Activated naive CD8-positive, alpha-beta T cell treated with anti-CD3 and anti-CD28 coated beads, Interleukin-2, amount 50 U/mL, for 24 hours (primary cell): Measurements from ENCODE around the gene ZNF160.
"Not testable (repeated sequence)": the region's sequence is repeated elsewhere in the genome, so short reads cannot be mapped to it uniquely, and the experiment has no call there.

ENCODE experiments used
- ATAC-seq: fragments of 150-1000 bp; cut with Tn5 transposase; one replicate; pipeline ENCODE4 v1.10.0; 2021
- DNase-seq: peaks from one replicate; pipeline ENCODE4 v3.0.0; 2021
- H3K27ac Mint-ChIP-seq: one replicate; pipeline ENCODE4 v1.8.0; 2021; ENCODE audit warnings: mild to moderate bottlenecking, mixed read lengths
- H3K27me3 Mint-ChIP-seq: one replicate; pipeline ENCODE4 v1.8.0; 2021; ENCODE audit warnings: mixed read lengths
- H3K36me3 Mint-ChIP-seq: one replicate; pipeline ENCODE4 v1.8.0; 2021; ENCODE audit warnings: low read depth, mixed read lengths
- H3K4me1 Mint-ChIP-seq: one replicate; pipeline ENCODE4 v1.8.0; 2021; ENCODE audit warnings: mixed read lengths
- H3K4me3 Mint-ChIP-seq: one replicate; pipeline ENCODE4 v1.8.0; 2021; ENCODE audit warnings: mild to moderate bottlenecking, moderate library complexity, mixed read lengths
- H3K9me3 Mint-ChIP-seq: one replicate; pipeline ENCODE4 v1.8.0; 2021; ENCODE audit warnings: mixed read lengths

Gene ZNF160

DNA sequence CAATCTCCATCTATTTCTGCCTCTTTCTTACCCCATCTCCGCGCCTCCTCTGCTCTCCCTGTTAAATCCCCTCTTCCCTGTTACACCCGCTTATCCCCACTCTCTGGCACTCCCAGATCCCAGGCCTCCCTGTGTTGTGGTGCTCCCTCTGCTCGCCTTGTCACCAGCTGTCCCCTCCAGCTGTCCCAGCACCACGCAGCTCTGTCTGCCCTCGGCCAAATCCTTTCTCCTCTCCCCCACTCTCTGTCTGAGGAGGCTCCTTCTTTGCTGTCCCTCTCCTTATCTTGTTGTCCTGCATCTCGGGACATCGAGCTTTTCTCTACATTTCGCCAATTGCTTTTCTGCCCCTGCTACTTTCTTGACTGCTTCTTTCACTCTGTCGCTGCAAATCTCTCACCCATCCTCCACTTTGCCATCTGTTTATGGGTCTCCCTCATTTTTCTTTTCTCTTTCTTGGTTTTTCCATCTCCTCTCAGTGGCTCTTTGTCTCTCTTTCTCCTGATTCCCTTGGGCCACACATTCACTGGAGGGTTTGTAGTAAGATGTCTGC lies 941 bp downstream of the ZNF160 start:
- ATAC-seq, result no peak
- Mint-ChIP-seq H3K36me3 (peaks cover 43% of the 10 kb centered on the region), H3K4me3 (peak overlapping the region; percentile 90)

DNA sequence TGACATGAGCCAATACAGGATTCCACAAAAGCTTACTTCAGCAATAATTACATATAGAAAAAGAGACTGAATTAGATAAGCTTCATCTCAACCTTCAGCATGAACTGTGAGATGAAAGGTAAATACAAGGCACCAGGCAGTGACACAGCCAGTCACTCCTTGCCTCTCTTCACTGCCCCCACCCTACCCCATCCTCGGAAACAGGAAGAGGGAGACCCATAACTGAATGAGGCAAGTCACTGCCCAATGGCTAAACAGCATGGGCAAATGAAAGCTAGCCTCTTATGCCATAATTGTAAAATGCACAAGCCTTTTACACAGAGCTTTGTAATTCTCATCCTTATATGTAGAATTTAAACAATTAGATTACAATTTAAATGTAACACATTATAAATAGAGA lies 1.7 kb downstream of the ZNF160 start:
- no peak for ATAC-seq
- Mint-ChIP-seq H3K4me3 (peak overlapping the region; percentile 90), H3K9me3 (peaks cover 10% of the 10 kb centered on the region), H3K27ac (peak overlapping the region; percentile 90), H3K36me3 (peaks cover 47% of the 10 kb centered on the region), H3K27me3 (no peaks in the 10 kb centered on the region), H3K4me1 (peaks cover 24% of the 10 kb centered on the region)
- peak; percentile 14 for DNase-seq

More for the DNA sequence above, 941 bp downstream of the ZNF160 start:
- no peak for DNase-seq
- H3K9me3 Mint-ChIP-seq, result peaks cover 15% of the 10 kb centered on the region
- H3K27ac Mint-ChIP-seq, result peak overlapping the region; percentile 90
- no peaks in the 10 kb centered on the region for H3K27me3 Mint-ChIP-seq
- H3K4me1 Mint-ChIP-seq, result peaks cover 24% of the 10 kb centered on the region

DNA sequence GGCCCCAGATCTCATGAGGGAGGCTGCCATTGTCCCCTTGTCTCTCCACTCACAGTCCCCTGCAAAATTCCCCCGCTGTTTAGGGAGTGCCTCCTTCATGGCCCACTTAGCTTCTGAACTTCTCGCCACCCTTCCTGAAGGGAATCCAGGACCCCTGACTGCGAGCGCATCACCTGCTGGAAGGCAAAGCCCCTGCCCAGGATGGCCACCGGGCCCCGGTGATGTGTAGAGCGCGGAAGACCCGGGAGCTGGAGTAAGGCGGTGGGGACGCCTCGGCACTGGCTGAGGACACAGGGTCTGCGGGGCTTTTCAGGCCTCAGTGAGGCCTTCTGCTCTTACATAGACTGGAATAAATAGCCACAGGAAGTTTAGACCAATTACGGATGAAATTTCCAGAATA lies 4.7 kb downstream of the ZNF160 start:
- H3K27me3 Mint-ChIP-seq, H3K4me3 Mint-ChIP-seq, H3K27ac Mint-ChIP-seq, ATAC-seq, DNase-seq: not testable (repeated sequence)
- H3K9me3 Mint-ChIP-seq, result peaks cover 13% of the 10 kb centered on the region
- H3K36me3 Mint-ChIP-seq, result peaks cover 69% of the 10 kb centered on the region
- H3K4me1 Mint-ChIP-seq, result peaks cover 24% of the 10 kb centered on the region

DNA sequence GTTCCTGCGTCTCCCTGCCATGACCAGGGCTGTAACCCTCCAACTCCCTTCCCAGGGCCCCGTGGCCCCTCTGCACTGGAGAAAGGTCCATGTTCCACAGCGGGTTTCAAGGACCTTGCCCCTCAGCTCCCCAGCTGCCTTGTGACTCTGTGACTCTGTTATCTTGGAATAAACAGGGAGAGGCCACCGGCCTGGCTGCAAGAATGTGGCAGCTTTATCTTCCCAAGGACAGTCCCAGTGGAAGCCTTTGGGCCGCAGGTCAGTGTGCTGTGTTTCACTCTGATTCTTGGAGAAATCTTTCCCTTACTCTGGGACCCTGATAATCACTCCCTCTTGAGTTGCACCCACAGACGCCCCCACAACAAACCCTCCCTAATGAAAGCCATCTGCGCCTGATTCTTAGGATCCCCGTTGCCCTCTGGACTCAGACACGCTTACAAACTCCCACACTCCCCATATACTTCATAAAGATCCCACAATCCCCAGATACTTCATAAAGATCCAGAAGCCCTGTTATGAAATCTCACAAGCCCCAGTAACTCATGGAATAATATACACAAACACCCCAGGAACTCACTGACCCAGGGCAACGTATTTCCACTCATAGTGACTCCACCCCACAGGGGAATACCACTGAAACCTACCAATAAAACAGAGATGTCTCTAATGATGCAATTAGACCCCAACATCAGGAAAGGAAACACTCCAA lies 6.1 kb downstream of the ZNF160 start:
- Mint-ChIP-seq H3K9me3 (peaks cover 17% of the 10 kb centered on the region), H3K4me1 (peaks cover 19% of the 10 kb centered on the region), H3K36me3 (peaks cover 78% of the 10 kb centered on the region)
- not testable (repeated sequence) for H3K27ac Mint-ChIP-seq, H3K4me3 Mint-ChIP-seq, ATAC-seq, H3K27me3 Mint-ChIP-seq, DNase-seq

DNA sequence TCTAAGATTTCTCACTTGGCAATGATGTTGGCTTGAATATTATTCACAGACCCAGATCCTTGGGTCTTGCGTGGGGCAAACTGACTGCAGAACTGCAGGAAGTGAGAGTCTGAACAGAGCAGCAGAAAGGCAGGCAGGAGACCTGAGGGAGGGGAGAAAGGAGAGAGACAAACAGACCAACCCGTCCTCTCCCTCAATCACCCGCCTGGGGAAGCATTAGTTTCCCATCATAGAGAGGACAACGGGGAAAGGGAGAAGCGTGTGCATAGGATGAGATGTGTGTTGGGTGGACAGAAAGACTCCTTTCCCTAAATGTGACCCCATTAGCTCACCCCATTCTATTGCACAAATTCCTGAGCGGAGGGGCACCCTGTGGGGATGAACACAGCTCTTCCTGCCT lies 6.6 kb downstream of the ZNF160 start:
- Mint-ChIP-seq H3K36me3 (peaks cover 77% of the 10 kb centered on the region), H3K9me3 (peaks cover 17% of the 10 kb centered on the region), H3K4me1 (peaks cover 13% of the 10 kb centered on the region)
- H3K27ac Mint-ChIP-seq, H3K27me3 Mint-ChIP-seq, H3K4me3 Mint-ChIP-seq, DNase-seq, ATAC-seq: not testable (repeated sequence)

DNA sequence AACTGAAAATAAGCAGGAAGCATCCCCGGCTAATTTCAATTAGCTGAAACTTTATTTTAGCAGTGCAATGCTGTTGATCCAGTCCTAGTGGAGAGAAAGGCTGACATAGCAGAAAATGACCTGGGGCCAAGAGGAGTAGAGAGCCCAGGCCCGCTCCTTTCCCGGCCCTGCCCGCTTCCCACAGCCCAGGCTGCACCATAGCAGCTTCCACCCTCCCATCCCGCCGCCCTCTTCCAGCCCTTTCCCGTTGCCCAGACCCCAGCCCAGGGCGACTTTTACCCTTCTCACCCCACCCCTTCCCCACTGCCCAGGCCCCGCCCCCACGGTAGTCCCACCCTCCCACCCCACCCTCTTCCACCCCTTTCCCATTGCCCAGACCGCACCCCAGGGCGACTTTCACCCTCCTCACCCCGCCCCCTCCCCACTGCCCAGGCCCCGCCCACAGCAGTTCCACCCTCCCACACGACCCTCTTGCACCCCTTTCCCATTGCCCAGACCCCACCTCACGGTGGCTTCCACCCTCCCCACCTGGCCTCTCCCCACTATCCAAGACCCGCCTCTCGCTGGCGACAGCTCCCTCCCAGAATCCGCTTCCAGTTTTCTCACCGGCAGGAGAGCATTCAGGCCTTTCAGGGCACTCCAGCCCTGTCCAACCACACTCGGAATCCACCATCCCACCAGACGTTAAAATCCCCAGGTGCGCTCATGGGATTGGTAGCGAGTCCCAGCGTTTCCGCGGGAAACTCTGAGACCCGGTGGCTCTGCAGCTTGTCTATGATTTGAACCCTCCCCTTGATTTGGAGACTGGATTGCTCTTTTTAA lies 8.3 kb downstream of the ZNF160 start:
- DNase-seq (no peak), ATAC-seq (no peak)
- Mint-ChIP-seq H3K36me3 (peaks cover 85% of the 10 kb centered on the region), H3K9me3 (peaks cover 21% of the 10 kb centered on the region), H3K4me1 (peaks cover 9% of the 10 kb centered on the region), H3K27ac (no peak overlapping the region), H3K4me3 (no peak overlapping the region), H3K27me3 (no peaks in the 10 kb centered on the region)

DNA sequence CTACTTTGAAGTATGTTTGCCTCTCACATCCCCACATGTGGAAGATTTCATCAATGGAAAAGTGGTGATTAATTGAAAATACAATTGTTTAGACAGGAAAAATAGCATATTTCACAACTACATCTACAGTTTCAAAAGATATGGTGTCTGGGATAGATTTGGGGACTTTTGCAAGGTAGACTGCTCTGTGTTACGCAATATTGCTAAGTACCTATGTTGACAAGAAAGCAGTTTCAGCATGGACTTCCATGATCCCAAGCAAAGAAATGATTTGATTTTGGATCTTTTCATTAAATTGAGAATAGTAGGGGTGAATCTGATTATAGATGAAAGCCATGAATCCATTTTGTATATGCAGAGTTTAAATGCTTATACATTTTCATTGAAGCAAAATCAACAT lies 10.5 kb downstream of the ZNF160 start:
- DNase-seq, result no peak
- ATAC-seq, result no peak
- no peaks in the 10 kb centered on the region for H3K27me3 Mint-ChIP-seq
- H3K4me3 Mint-ChIP-seq, result no peak overlapping the region
- H3K9me3 Mint-ChIP-seq, result peaks cover 24% of the 10 kb centered on the region
- no peak overlapping the region for H3K27ac Mint-ChIP-seq
- H3K36me3 Mint-ChIP-seq, result peaks cover 84% of the 10 kb centered on the region
- peaks cover 1% of the 10 kb centered on the region for H3K4me1 Mint-ChIP-seq

DNA sequence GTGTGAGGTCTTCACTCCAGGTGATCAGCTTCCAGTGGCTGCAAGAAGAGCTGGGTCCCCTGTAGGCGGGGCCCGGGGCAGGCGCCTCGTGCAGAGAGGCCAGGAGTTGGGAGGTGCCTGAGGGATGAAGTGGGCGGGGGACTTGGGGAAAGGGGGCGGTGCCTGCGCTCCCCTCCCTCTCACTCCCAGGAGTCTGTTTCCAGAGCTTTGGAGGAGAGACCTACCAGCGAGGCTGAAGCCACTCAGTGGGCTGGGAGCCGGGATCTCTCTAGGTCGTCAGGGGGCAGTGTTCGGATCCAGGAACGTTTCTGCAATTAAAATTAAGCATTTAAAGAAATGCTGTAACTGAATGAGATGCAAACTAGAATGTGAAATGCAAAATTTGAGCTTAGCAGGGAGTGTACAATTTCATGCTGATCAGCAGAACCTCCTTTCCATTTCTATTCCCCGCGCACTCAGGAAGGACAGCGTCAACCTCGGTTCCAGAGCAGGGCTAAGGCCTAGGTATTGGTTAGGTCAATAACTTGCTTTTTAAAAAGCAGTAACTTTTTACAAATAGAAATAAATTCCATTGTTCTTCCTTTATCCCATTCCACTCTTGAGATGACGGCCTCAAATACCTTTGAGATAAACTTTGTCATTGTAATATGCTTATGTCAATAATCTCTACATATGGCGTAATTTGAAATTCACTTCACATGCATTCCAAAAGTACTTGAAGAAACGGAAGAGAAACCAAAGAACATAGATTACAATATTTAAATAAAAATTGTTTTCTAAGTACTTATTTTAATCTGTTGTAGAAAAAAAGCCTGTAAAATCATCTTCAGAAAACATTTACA lies 11.6 kb downstream of the ZNF160 start:
- Mint-ChIP-seq H3K9me3 (peaks cover 29% of the 10 kb centered on the region), H3K27me3 (no peaks in the 10 kb centered on the region), H3K27ac (no peak overlapping the region), H3K36me3 (peaks cover 87% of the 10 kb centered on the region), H3K4me3 (no peak overlapping the region), H3K4me1 (peaks cover 1% of the 10 kb centered on the region)
- DNase-seq, result no peak
- no peak for ATAC-seq

DNA sequence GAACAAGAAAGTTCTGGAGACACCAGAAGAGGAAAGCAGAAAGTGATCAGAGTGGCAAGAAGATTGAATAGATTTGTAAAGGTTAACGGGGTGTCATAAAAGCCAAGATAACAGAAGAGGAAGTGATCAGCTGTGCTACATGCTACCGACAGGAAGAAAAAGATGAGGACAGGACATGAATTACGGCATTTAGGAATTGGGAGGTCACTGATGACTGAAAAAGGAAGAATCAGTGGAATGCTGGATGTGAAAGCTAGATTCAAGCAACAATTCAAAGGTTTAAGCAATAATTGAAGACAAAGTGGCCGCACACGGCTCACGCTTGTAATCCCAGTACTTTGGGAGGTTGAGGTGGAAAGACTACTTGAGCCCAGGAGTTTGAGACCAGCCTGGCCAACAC lies 15.1 kb downstream of the ZNF160 start:
- Mint-ChIP-seq H3K9me3 (peaks cover 45% of the 10 kb centered on the region), H3K36me3 (peaks cover 94% of the 10 kb centered on the region), H3K4me3 (no peak overlapping the region), H3K4me1 (peaks cover 1% of the 10 kb centered on the region), H3K27ac (no peak overlapping the region), H3K27me3 (no peaks in the 10 kb centered on the region)
- no peak for DNase-seq
- no peak for ATAC-seq

DNA sequence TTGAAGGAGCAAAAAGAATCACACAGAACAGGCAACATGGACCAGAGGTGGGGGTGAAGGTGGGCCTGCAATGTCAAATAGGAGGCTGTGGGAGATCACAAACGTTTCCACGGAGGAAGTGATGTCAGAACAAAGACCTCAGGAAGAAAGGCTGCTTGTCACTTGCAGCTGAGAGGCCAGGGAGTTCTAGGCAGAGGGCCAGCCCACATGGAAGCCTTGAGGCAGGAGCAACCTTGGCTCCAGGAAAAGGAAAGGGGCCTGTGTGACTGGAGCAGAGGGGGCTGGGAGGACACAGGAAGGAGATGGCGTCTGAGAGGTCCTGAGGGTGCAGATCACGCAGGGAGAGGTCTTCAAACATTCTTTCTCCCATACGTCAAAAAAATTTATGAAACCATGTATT lies 16.3 kb downstream of the ZNF160 start:
- no peak for DNase-seq
- H3K27me3 Mint-ChIP-seq, result no peaks in the 10 kb centered on the region
- H3K4me3 Mint-ChIP-seq, result no peak overlapping the region
- no peak overlapping the region for H3K27ac Mint-ChIP-seq
- peaks cover 1% of the 10 kb centered on the region for H3K4me1 Mint-ChIP-seq
- peaks cover 47% of the 10 kb centered on the region for H3K9me3 Mint-ChIP-seq
- no peak for ATAC-seq
- H3K36me3 Mint-ChIP-seq, result peaks cover 96% of the 10 kb centered on the region

DNA sequence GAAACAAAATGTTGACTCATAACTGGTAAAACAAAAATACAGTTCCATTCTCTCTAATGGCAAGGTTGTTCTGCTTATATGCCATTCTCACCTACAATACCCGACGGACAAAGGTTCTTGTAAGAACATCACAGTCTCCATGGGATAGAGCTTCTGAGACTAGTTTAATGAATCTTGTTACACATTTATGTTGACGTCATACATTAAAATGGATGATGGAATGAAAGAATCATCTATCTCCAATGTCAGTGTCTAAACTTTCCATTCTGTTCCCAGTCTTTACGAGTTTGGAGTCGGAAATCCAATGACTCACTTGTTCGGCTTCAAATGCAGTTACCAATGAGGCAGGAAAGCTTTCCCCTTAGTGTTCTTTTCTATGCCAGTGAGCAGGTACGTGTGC lies 17.7 kb downstream of the ZNF160 start:
- H3K27me3 Mint-ChIP-seq, result no peaks in the 10 kb centered on the region
- no peak overlapping the region for H3K4me3 Mint-ChIP-seq

DNA sequence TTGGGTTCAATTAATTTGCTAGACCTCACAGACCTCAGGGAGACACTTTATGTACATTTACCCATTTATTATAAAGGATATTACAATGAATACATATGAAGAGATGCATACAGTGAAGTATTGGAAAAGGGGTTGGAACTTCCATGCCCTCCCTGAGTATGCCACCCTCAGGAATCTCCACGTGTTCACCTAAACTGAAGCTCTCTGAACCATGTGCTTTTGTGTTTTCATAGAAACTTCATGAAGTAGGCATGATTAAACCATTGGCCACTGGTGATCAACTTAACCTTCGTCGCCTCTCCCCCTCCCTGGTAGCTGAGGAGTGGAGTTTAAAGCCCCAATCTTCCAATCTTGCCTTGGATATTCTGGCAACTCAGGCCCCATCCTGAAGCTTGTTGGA lies 20.3 kb downstream of the ZNF160 start:
- no peak overlapping the region for H3K27ac Mint-ChIP-seq
- H3K36me3 Mint-ChIP-seq, result peaks cover 97% of the 10 kb centered on the region
- H3K27me3 Mint-ChIP-seq, result no peaks in the 10 kb centered on the region
- DNase-seq, result no peak
- peaks cover 63% of the 10 kb centered on the region for H3K9me3 Mint-ChIP-seq
- H3K4me1 Mint-ChIP-seq, result peaks cover under 1% of the 10 kb centered on the region
- no peak for ATAC-seq
- no peak overlapping the region for H3K4me3 Mint-ChIP-seq

More for the DNA sequence above, 17.7 kb downstream of the ZNF160 start:
- DNase-seq (no peak), ATAC-seq (no peak)
- Mint-ChIP-seq H3K4me1 (peaks cover 1% of the 10 kb centered on the region), H3K9me3 (peaks cover 60% of the 10 kb centered on the region), H3K36me3 (peaks cover 97% of the 10 kb centered on the region), H3K27ac (no peak overlapping the region)

DNA sequence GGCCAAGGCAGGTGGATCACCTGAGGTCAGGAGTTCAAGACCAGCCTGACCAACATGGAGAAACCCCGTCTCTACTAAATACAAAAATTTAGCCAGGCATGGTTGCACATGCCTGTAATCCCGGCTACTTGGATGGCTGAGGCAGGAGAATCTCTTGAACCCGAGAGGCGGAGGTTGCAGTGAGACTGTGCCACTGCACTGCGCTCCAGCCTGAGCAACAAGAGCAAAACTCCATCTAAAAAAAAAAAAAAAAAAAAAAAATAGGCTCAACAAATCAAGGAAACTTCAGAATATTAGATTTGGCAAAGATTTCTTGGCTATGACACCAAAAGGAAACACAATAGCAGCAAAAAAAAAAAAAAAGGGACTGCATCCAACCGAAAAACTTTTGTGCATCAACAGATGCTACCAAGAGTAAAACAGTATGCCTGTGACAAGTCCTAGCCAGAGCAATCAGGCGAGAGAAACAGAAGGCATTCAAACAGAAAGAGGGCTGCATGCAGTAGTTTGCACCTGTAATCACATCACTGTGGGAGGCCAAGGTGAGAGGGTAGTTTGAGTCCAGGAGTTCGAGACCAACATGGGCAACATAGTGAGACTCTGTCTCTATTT lies 23.8 kb downstream of the ZNF160 start:
- Mint-ChIP-seq H3K9me3 (peaks cover 67% of the 10 kb centered on the region), H3K4me3 (no peak overlapping the region)

DNA sequence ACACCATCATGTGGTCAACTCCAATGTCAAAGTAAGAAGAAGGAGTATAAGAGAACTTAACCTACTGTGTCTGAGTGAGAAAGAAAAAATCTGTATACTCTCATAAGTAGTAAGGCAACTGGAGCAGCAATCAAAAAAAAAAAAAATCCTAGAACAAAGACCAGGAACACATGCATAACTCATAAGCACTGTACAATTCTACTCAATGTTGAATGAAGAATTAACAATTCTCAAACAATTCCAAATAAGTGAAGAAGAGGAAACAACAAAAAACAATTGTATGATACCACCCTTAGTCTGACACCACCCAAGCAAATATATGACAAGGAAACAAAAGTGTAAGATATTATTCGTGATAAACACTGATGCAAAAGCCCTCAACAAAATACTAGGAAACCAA lies 24.6 kb downstream of the ZNF160 start:
- no peaks in the 10 kb centered on the region for H3K4me1 Mint-ChIP-seq
- H3K27me3 Mint-ChIP-seq, result no peaks in the 10 kb centered on the region
- ATAC-seq, result no peak
- H3K9me3 Mint-ChIP-seq, result peaks cover 66% of the 10 kb centered on the region
- no peak for DNase-seq
- H3K27ac Mint-ChIP-seq, result no peak overlapping the region
- peaks cover 98% of the 10 kb centered on the region for H3K36me3 Mint-ChIP-seq
- no peak overlapping the region for H3K4me3 Mint-ChIP-seq

More for the DNA sequence above, 23.8 kb downstream of the ZNF160 start:
- ATAC-seq (no peak), DNase-seq (no peak)
- no peaks in the 10 kb centered on the region for H3K4me1 Mint-ChIP-seq
- H3K27me3 Mint-ChIP-seq, result no peaks in the 10 kb centered on the region
- H3K27ac Mint-ChIP-seq, result no peak overlapping the region
- peaks cover 98% of the 10 kb centered on the region for H3K36me3 Mint-ChIP-seq
